Keratinocyte (primary cell): ENCODE results near the gene FAM3B. TPM values are rescaled to one million over a fixed set of nuclear protein-coding genes. Genes with fewer than 3 reads are reported as not detected.
A peak's percentile ranks its signal among the peaks of the same experiment; 100 is the strongest.

ENCODE experiments used
- DNase-seq: peaks from one replicate; pipeline ENCODE4 v3.0.0-alpha.2; 2011; ENCODE audit warnings: low read depth, missing footprints, low spot score
- FAIRE-seq: peaks from 2 replicates; lab custom pipeline; 2011; peaks lifted over from hg19 to GRCh38; lab: Jason Lieb, UNC
- H2AFZ ChIP-seq: 2 replicates; pipeline ENCODE4 v1.6.0; 2012; ENCODE audit warnings: low read length, control low read depth, inconsistent platforms; ENCODE audit not compliant: control insufficient read depth
- H3K27ac ChIP-seq: 2 replicates; pipeline ENCODE4 v1.5.1; 2011; ENCODE audit warnings: low read length; ENCODE audit not compliant: control insufficient read depth, insufficient read depth
- H3K27me3 ChIP-seq: 3 replicates; pipeline ENCODE4 v1.6.0; 2011; ENCODE audit warnings: low read length; ENCODE audit not compliant: control insufficient read depth, insufficient read depth; ENCODE audit errors: extremely low read depth
- H3K36me3 ChIP-seq, 2 experiments: 2 replicates in 1 of 2; 3 replicates in 1 of 2; pipeline ENCODE4 v1.5.1; 2011; ENCODE audit warnings: low read length in 2 of 2, mild to moderate bottlenecking in 1 of 2; ENCODE audit not compliant: control insufficient read depth in 2 of 2, insufficient read depth in 2 of 2; ENCODE audit errors: extremely low read depth in 1 of 2
- H3K4me1 ChIP-seq: 3 replicates; pipeline ENCODE4 v1.5.1; 2011; ENCODE audit warnings: low read length; ENCODE audit not compliant: control insufficient read depth, insufficient read depth; ENCODE audit errors: extremely low read depth
- H3K4me2 ChIP-seq: 3 replicates; pipeline ENCODE4 v1.6.0; 2011; ENCODE audit warnings: low read depth, low read length; ENCODE audit not compliant: control insufficient read depth, insufficient read depth; ENCODE audit errors: extremely low read depth
- H3K4me3 ChIP-seq, 3 experiments: fragments of 200-600 bp in 1 of 3; sonication (generic) in 1 of 3; 2 replicates in 2 of 3; 3 replicates in 1 of 3; pipeline ENCODE4 v1.5.1; 2011 to 2016; ENCODE audit warnings: low read length in 3 of 3, mild to moderate bottlenecking in 3 of 3, control low read depth in 2 of 3, inconsistent platforms in 1 of 3, low read depth in 1 of 3, mixed read lengths in 1 of 3, mixed run types in 1 of 3, moderate library complexity in 1 of 3; ENCODE audit not compliant: control insufficient read depth in 2 of 3, insufficient read depth in 2 of 3; ENCODE audit errors: extremely low read depth in 1 of 3
- H3K79me2 ChIP-seq: 2 replicates; pipeline ENCODE4 v1.6.0; 2012; ENCODE audit warnings: low read length; ENCODE audit not compliant: control insufficient read depth, insufficient read depth
- H3K9ac ChIP-seq: 3 replicates; pipeline ENCODE4 v1.6.0; 2011; ENCODE audit warnings: low read length; ENCODE audit not compliant: control insufficient read depth, insufficient read depth; ENCODE audit errors: extremely low read depth
- H3K9me1 ChIP-seq: 3 replicates; pipeline ENCODE4 v1.6.0; 2011; ENCODE audit warnings: low read length; ENCODE audit not compliant: control insufficient read depth, insufficient read depth; ENCODE audit errors: extremely low read depth
- H3K9me3 ChIP-seq: 2 replicates; pipeline ENCODE4 v1.5.1; 2012; ENCODE audit warnings: low read depth, low read length; ENCODE audit not compliant: control insufficient read depth
- H4K20me1 ChIP-seq: 3 replicates; pipeline ENCODE4 v1.6.0; 2011; ENCODE audit warnings: low read length; ENCODE audit not compliant: control insufficient read depth, insufficient read depth; ENCODE audit errors: extremely low read depth
- CTCF ChIP-seq, 3 experiments: IDR thresholded peaks in 1 of 3; conservative IDR thresholded peaks in 1 of 3; optimal IDR thresholded peaks in 1 of 3; 2 replicates in 2 of 3; 3 replicates in 1 of 3; pipeline versions ENCODE3 to v1.5.1; 2011; ENCODE audit warnings: low read length in 3 of 3, mild to moderate bottlenecking in 3 of 3, moderate library complexity in 2 of 3, control low read depth in 1 of 3, inconsistent platforms in 1 of 3; ENCODE audit not compliant: insufficient read depth in 2 of 3; ENCODE audit errors: extremely low read depth in 1 of 3
- EZH2 ChIP-seq: IDR thresholded peaks from one replicate; pipeline ENCODE4 v1.6.1; 2012; ENCODE audit warnings: inconsistent platforms, mild to moderate bottlenecking, low read length, moderate library complexity
- dilution Hi-C: fragments of 300-500 bp; cut with MboI; formaldehyde crosslinking; loops from one replicate; pipeline ENCODE4 v1.7.0; 2020; ENCODE audit warnings: low sequenced_read_pairs; ENCODE audit not compliant: extremely low pct_ligation_motif_present
- polyA plus RNA-seq, 5 experiments: library from polyadenylated mRNA; depleted of rRNA in 3 of 5; stranded (reverse) in 3 of 5; stranded (forward) in 1 of 5; unstranded in 1 of 5; fragments of >200 nt; gene quantifications; 1 replicate in 1 of 5; 2 replicates in 3 of 5; 3 replicates in 1 of 5; pipeline versions ENCODE4 v1.2.1 to v1.2.3, GENCODE V29; 2011 to 2012; ENCODE audit warnings: missing spikeins in 2 of 5, low read depth in 1 of 5, low replicate concordance in 1 of 5

The FAM3B gene
- polyA plus RNA-seq, 1 donor (not counting 4 experiments of a cell fraction or from before 2014, with no cell fraction given), result not detected

GRCh38 chr21:41369920-41370839 is 53.6 kb downstream of the FAM3B start:
- TF ChIP-seq EZH2, result peak; percentile 43
- TF ChIP-seq CTCF (optimal IDR thresholded peaks at IDR 0.05 in 1 of 3, IDR thresholded peaks at IDR 0.05 in 1 of 3, conservative IDR thresholded peaks at IDR 0.05 in 1 of 3; ENCODE audit: extremely low read depth in 1 of 3, insufficient read depth in 2 of 3, low read length in 3 of 3), result no peak
- FAIRE-seq (no peak), DNase-seq (no peak)
- no peak overlapping the region for H3K4me2 ChIP-seq
- H3K9ac ChIP-seq, result no peak overlapping the region
- H3K9me1 ChIP-seq, result no peaks in the 10 kb centered on the region
- H3K36me3 ChIP-seq, result no peaks in the 10 kb centered on the region
- no peaks in the 10 kb centered on the region for H3K9me3 ChIP-seq
- peaks cover 21% of the 10 kb centered on the region for H3K27me3 ChIP-seq
- no peaks in the 10 kb centered on the region for H4K20me1 ChIP-seq
- dilution Hi-C loops, result no loop called here
- no peaks in the 10 kb centered on the region for H3K79me2 ChIP-seq
- no peak overlapping the region for H2AFZ ChIP-seq
- H3K4me3 ChIP-seq, result no peak overlapping the region
- no peaks in the 10 kb centered on the region for H3K4me1 ChIP-seq
- no peak overlapping the region for H3K27ac ChIP-seq

GRCh38 chr21:41370840-41371684 is 54.5 kb downstream of the FAM3B start:
- TF ChIP-seq CTCF (optimal IDR thresholded peaks at IDR 0.05 in 1 of 3, IDR thresholded peaks at IDR 0.05 in 1 of 3, conservative IDR thresholded peaks at IDR 0.05 in 1 of 3; ENCODE audit: extremely low read depth in 1 of 3, insufficient read depth in 2 of 3, low read length in 3 of 3), result no peak
- TF ChIP-seq EZH2, result no peak
- Histone ChIP-seq H3K79me2 (no peaks in the 10 kb centered on the region), H3K27me3 (peaks cover 21% of the 10 kb centered on the region), H3K9me1 (no peaks in the 10 kb centered on the region), H4K20me1 (no peaks in the 10 kb centered on the region), H3K4me3 (no peak overlapping the region), H3K9ac (no peak overlapping the region), H3K9me3 (no peaks in the 10 kb centered on the region), H3K4me2 (no peak overlapping the region), H3K4me1 (no peaks in the 10 kb centered on the region), H3K27ac (no peak overlapping the region), H2AFZ (no peak overlapping the region), H3K36me3 (no peaks in the 10 kb centered on the region)
- DNase-seq (no peak), FAIRE-seq (no peak)
- dilution Hi-C loops, result no loop called here
